ENCODE measurements around the gene CTSK.

Gene CTSK

GRCh38 chr1:150753416-150753815 lies 54.6 kb downstream of the CTSK start:
- no peak for DNase-seq

- no peak for DNase-seq
Measured at GRCh38 chr1:150751443-150751842, 56.6 kb downstream of the CTSK start.

- DNase-seq, result no peak
Measured at GRCh38 chr1:150749720-150750311, 58.2 kb downstream of the CTSK start.

GRCh38 chr1:150748878-150749719 lies 59.0 kb downstream of the CTSK start:
- no peak for DNase-seq

All from amniotic stem cell (primary cell).